Endothelial cell of umbilical vein (primary cell): ENCODE data around the gene CCDC183. TPM values are rescaled to one million over a fixed set of nuclear protein-coding genes. Genes with fewer than 3 reads are reported as not detected.

Source experiments
- BruUV-seq: library from RNA; stranded (reverse); fragments of 400-500 nt; replicated peaks from 2 replicates; lab custom pipeline; 2021; lab: Mats Ljungman, UMichigan
- CTCF ChIA-PET: fragments of 300-600, 350-600 bp; sonication (Branson Sonifier 250); formaldehyde crosslinking; loops from one replicate; lab custom pipeline; 2021; ENCODE audit warnings: antibody characterized with exemption, inconsistent platforms; lab: Charles Lee
- POLR2A ChIA-PET: fragments of 300-600, 350-600 bp; sonication (Branson Sonifier 250); formaldehyde crosslinking; loops from one replicate; lab custom pipeline; 2021; ENCODE audit warnings: antibody characterized with exemption, inconsistent platforms; lab: Charles Lee
- DNase-seq: peaks from one replicate; pipeline ENCODE4 v3.0.0-alpha.2; 2011; ENCODE audit warnings: low read depth, low spot score
- FAIRE-seq: peaks from 2 replicates; lab custom pipeline; 2011; peaks lifted over from hg19 to GRCh38; lab: Jason Lieb, UNC
- H2AFZ ChIP-seq: 2 replicates; pipeline ENCODE4 v1.6.0; 2012; ENCODE audit warnings: low read depth, low read length, control low read depth, inconsistent platforms
- H3K27ac ChIP-seq: 2 replicates; pipeline ENCODE4 v1.5.1; 2011; ENCODE audit warnings: low read depth, mild to moderate bottlenecking, control low read depth, low read length, moderate library complexity; ENCODE audit not compliant: insufficient read depth
- H3K27me3 ChIP-seq, 2 experiments: 2 replicates each; pipeline versions ENCODE4 v1.6.0 to v1.6.1; 2011; ENCODE audit warnings: low read length in 2 of 2, mixed read lengths in 1 of 2; ENCODE audit not compliant: control insufficient read depth in 2 of 2, insufficient read depth in 2 of 2
- H3K36me3 ChIP-seq, 2 experiments: 2 replicates in 1 of 2; 3 replicates in 1 of 2; pipeline ENCODE4 v1.5.1; 2011; ENCODE audit warnings: low read length in 2 of 2, mild to moderate bottlenecking in 1 of 2, moderate library complexity in 1 of 2; ENCODE audit not compliant: control insufficient read depth in 2 of 2, insufficient read depth in 2 of 2; ENCODE audit errors: extremely low read depth in 1 of 2
- H3K4me1 ChIP-seq: 3 replicates; pipeline ENCODE4 v1.5.1; 2011; ENCODE audit warnings: mild to moderate bottlenecking, low read length; ENCODE audit not compliant: control insufficient read depth, insufficient read depth; ENCODE audit errors: extremely low read depth
- H3K4me2 ChIP-seq: 2 replicates; pipeline ENCODE4 v1.6.1; 2011; ENCODE audit warnings: low read length, control low read depth, mixed read lengths; ENCODE audit not compliant: insufficient read depth
- H3K4me3 ChIP-seq, 3 experiments: fragments of 200-600 bp in 1 of 3; sonication (generic), shearing (Covaris generic) in 1 of 3; replicated peaks in 1 of 3; 2 replicates each; pipeline ENCODE4 v1.5.1; 2011 to 2016; ENCODE audit warnings: control low read depth in 3 of 3, low read length in 3 of 3, mild to moderate bottlenecking in 2 of 3, inconsistent platforms in 1 of 3, low read depth in 1 of 3, moderate library complexity in 1 of 3; ENCODE audit not compliant: insufficient read depth in 1 of 3
- H3K79me2 ChIP-seq: 2 replicates; pipeline ENCODE4 v1.6.0; 2012; ENCODE audit warnings: low read length, inconsistent platforms; ENCODE audit not compliant: control insufficient read depth, insufficient read depth
- H3K9ac ChIP-seq: replicated peaks from 2 replicates; pipeline ENCODE3; 2011; ENCODE audit warnings: low read length, control low read depth; ENCODE audit not compliant: insufficient read depth; ENCODE audit errors: extremely low read depth
- H3K9me1 ChIP-seq: replicated peaks from 3 replicates; pipeline ENCODE4 v1.6.0; 2011; ENCODE audit warnings: mild to moderate bottlenecking, low read length; ENCODE audit not compliant: control insufficient read depth, insufficient read depth; ENCODE audit errors: extremely low read depth
- H3K9me3 ChIP-seq: replicated peaks from 2 replicates; pipeline ENCODE4 v1.5.1; 2012; ENCODE audit warnings: low read length, inconsistent platforms; ENCODE audit not compliant: control insufficient read depth, insufficient read depth
- H4K20me1 ChIP-seq: replicated peaks from 2 replicates; pipeline ENCODE3; 2011; ENCODE audit warnings: mild to moderate bottlenecking, low read length; ENCODE audit not compliant: control insufficient read depth, insufficient read depth; ENCODE audit errors: extremely low read depth
- EZH2 ChIP-seq: IDR thresholded peaks from 2 replicates; pipeline ENCODE4 v1.6.1; 2012; ENCODE audit warnings: borderline replicate concordance, low read depth, mild to moderate bottlenecking, moderate library complexity, low read length, inconsistent platforms; ENCODE audit not compliant: severe bottlenecking
- FOS ChIP-seq: IDR thresholded peaks from 2 replicates; pipeline ENCODE4 v1.6.1; 2011; ENCODE audit warnings: mild to moderate bottlenecking, low read length, moderate library complexity, borderline replicate concordance; ENCODE audit not compliant: insufficient read depth
- GATA2 ChIP-seq: IDR thresholded peaks from 2 replicates; pipeline ENCODE4 v1.7.0; 2011; ENCODE audit warnings: low read depth, mild to moderate bottlenecking, moderate library complexity, mixed read lengths, low read length; ENCODE audit not compliant: insufficient read length, insufficient read depth
- JUN ChIP-seq: IDR thresholded peaks from 2 replicates; pipeline ENCODE4 v1.6.1; 2011; ENCODE audit warnings: borderline replicate concordance, low read depth; ENCODE audit not compliant: insufficient read length, insufficient read depth
- MYC ChIP-seq: IDR thresholded peaks from one replicate; pipeline ENCODE4 v1.6.1; 2011; ENCODE audit warnings: mild to moderate bottlenecking, low read depth, low read length
- POLR2A ChIP-seq: IDR thresholded peaks from 2 replicates; pipeline ENCODE4 v1.6.1; 2012; ENCODE audit warnings: low read depth, mild to moderate bottlenecking, control low read depth, low read length
- POLR2AphosphoS5 ChIP-seq: IDR thresholded peaks from 2 replicates; pipeline ENCODE4 v1.6.1; 2012; ENCODE audit warnings: low read depth, mild to moderate bottlenecking, control low read depth, low read length, moderate library complexity; ENCODE audit not compliant: insufficient read depth
- dilution Hi-C: fragments of 300-500 bp; cut with MboI; formaldehyde crosslinking; loops from one replicate; pipeline ENCODE4 v1.15.0; 2019; ENCODE audit warnings: low sequenced_read_pairs; ENCODE audit not compliant: extremely low pct_ligation_motif_present
- intact Hi-C: fragments of 100-400 bp; cut with micrococcal nuclease; formaldehyde crosslinking; loops from one replicate; pipeline ENCODE4 v1.10.0; 2022
- polyA plus RNA-seq, 4 experiments: library from polyadenylated mRNA; depleted of rRNA in 3 of 4; stranded (reverse) in 3 of 4; unstranded in 1 of 4; fragments of >200 nt; gene quantifications; 2 replicates each; pipeline versions ENCODE4 v1.2.1 to v1.2.3, GENCODE V29; 2011 to 2012; ENCODE audit warnings: missing spikeins in 1 of 4
- total RNA-seq: library from RNA; stranded (reverse); gene quantifications from 2 replicates; pipeline ENCODE4 v1.2.3, GENCODE V29; 2021
- TF ChIP-seq, protein P1 (sequence below), 2 donors: IDR thresholded peaks; 1 replicate in 1 of 2; 2 replicates in 1 of 2; pipeline ENCODE4 v1.5.1; 2011; ENCODE audit warnings: low read length in 2 of 2, mild to moderate bottlenecking in 2 of 2, moderate library complexity in 2 of 2, control low read depth in 1 of 2, inconsistent platforms in 1 of 2, low read depth in 1 of 2; ENCODE audit not compliant: insufficient read depth in 1 of 2; ENCODE audit errors: extremely low read depth in 1 of 2
- TF ChIP-seq, protein P2 (sequence below): IDR thresholded peaks from 2 replicates; pipeline ENCODE4 v1.6.1; 2011; ENCODE audit not compliant: insufficient read depth, insufficient read length

Gene CCDC183
- total and polyA plus RNA-seq, 2 donors (not counting 3 experiments of a cell fraction or from before 2014, with no cell fraction given), result 0.50 TPM; not detected in 1

DNA sequence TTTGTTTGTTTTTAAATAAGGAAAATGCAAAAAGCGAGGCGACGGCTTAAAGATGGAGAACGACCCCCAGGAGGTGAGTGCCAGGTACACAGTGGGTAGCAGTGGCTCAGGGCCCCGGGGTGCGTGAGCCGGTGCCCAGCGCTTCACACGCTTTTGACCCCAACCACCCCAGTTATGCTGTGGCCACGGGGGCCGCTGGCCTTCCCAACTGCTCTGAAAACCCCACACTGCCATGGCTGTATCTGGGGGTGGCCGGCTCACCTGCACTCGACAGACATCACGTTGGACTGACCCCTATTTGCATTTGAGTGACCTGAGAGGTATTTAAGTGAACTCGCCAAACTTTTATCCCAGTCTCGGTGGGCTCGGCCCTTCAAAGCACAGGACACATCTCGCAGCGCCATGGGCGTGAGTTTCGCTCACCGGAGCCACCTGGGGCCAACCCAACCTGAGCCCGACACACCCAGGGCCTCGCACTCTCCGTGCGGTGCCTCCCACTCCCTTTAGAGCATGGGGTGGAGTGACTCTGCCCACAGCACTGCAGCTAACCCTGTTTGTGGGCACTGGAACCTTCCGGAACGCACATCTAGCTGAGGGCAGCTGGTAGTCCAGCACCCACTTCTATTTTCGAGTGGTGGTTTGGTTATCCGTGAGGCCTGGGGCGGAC is 32.5 kb downstream of the CCDC183 start:
- no TSS peak for BruUV-seq
- Histone ChIP-seq H3K36me3 (peaks cover 13 to 49% of the 10 kb centered on the region in 2 experiments), H2AFZ (no peak overlapping the region), H3K9me3 (no peaks in the 10 kb centered on the region), H3K4me2 (no peak overlapping the region), H4K20me1 (no peaks in the 10 kb centered on the region), H3K27me3 (no peaks in the 10 kb centered on the region), H3K4me3 (no peak overlapping the region), H3K9me1 (no peaks in the 10 kb centered on the region), H3K79me2 (no peaks in the 10 kb centered on the region), H3K27ac (no peak overlapping the region), H3K9ac (no peak overlapping the region), H3K4me1 (no peaks in the 10 kb centered on the region)
- TF ChIP-seq POLR2AphosphoS5 (no peak), POLR2A (no peak)
- dilution Hi-C loops, result no loop called here
- intact Hi-C loops, result no loop called here
- DNase-seq (no peak), FAIRE-seq (no peak)
- ChIA-PET POLR2A (no interaction called here), CTCF (no interaction called here)

DNA sequence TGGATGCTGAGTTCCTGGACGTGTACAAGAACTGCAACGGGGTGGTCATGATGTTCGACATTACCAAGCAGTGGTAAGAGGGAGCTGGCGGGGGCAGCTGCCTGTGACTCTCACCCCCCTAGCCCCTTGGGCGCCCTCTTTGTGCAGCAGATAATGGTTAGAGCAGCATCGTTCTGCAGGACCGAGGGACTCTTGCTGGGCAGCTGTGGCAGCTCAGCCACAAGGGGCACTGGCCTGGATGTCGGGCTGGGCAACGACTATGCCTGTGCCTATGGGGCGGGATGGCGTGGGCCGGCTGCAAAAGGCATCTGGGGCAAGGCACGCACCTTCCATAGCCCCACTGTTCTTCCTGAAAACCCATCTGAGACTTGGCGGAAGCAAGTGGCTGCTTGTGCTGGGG is 33.3 kb downstream of the CCDC183 start:
- intact Hi-C loops, result no loop called here
- Histone ChIP-seq H4K20me1 (no peaks in the 10 kb centered on the region), H3K4me2 (no peak overlapping the region), H3K36me3 (peaks cover 11 to 45% of the 10 kb centered on the region in 2 experiments), H3K27ac (no peak overlapping the region), H3K79me2 (no peaks in the 10 kb centered on the region), H3K4me1 (no peaks in the 10 kb centered on the region), H3K27me3 (no peaks in the 10 kb centered on the region), H2AFZ (no peak overlapping the region), H3K4me3 (no peak overlapping the region), H3K9me3 (no peaks in the 10 kb centered on the region), H3K9ac (no peak overlapping the region), H3K9me1 (no peaks in the 10 kb centered on the region)
- POLR2A ChIA-PET, result no interaction called here
- TF ChIP-seq POLR2A, result no peak
- no peak for TF ChIP-seq MYC
- TF ChIP-seq FOS, result no peak
- TF ChIP-seq JUN, result no peak
- TF ChIP-seq EZH2, result no peak
- TF ChIP-seq, protein P1, sequence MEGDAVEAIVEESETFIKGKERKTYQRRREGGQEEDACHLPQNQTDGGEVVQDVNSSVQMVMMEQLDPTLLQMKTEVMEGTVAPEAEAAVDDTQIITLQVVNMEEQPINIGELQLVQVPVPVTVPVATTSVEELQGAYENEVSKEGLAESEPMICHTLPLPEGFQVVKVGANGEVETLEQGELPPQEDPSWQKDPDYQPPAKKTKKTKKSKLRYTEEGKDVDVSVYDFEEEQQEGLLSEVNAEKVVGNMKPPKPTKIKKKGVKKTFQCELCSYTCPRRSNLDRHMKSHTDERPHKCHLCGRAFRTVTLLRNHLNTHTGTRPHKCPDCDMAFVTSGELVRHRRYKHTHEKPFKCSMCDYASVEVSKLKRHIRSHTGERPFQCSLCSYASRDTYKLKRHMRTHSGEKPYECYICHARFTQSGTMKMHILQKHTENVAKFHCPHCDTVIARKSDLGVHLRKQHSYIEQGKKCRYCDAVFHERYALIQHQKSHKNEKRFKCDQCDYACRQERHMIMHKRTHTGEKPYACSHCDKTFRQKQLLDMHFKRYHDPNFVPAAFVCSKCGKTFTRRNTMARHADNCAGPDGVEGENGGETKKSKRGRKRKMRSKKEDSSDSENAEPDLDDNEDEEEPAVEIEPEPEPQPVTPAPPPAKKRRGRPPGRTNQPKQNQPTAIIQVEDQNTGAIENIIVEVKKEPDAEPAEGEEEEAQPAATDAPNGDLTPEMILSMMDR (IDR thresholded peaks at IDR 0.05; ENCODE audit: extremely low read depth in 1 of 2, insufficient read depth in 1 of 2, low read depth in 1 of 2, low read length in 2 of 2), result no peak
- TF ChIP-seq GATA2, result no peak
- TF ChIP-seq POLR2AphosphoS5, result no peak
- TF ChIP-seq, protein P2, sequence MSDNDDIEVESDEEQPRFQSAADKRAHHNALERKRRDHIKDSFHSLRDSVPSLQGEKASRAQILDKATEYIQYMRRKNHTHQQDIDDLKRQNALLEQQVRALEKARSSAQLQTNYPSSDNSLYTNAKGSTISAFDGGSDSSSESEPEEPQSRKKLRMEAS, result no peak
- CTCF ChIA-PET, result no interaction called here
- dilution Hi-C loops, result no loop called here
- no peak for DNase-seq
- BruUV-seq, result no TSS peak
- no peak for FAIRE-seq
